NCI-H1436 (cell line): Measurements from ENCODE around the gene KCNK10.
A peak's percentile ranks its signal among the peaks of the same experiment; 100 is the strongest.
"Not testable (repeated sequence)": the region's sequence is repeated elsewhere in the genome, so short reads cannot be mapped to it uniquely, and the experiment has no call there.

Source experiments
- DNase-seq: peaks from one replicate; lab custom pipeline; 2025; lab: John Stamatoyannopoulos, UW

KCNK10 gene

GRCh38 chr14:88270776-88271175 lies 52.3 kb downstream of the KCNK10 start:
- DNase-seq = no peak

- no peak for DNase-seq
Observed at GRCh38 chr14:88269806-88270420, 53.2 kb downstream of the KCNK10 start.

- no peak for DNase-seq
Observed at GRCh38 chr14:88266474-88266873, 56.6 kb downstream of the KCNK10 start.

GRCh38 chr14:88264116-88264515 lies 59.0 kb downstream of the KCNK10 start:
- DNase-seq = no peak

- not testable (repeated sequence) for DNase-seq
Observed at GRCh38 chr14:88261302-88261701, 61.8 kb downstream of the KCNK10 start.

GRCh38 chr14:88258021-88258420 lies 65.0 kb downstream of the KCNK10 start:
- DNase-seq = no peak

- DNase-seq = no peak
Observed at GRCh38 chr14:88256997-88257950, 65.8 kb downstream of the KCNK10 start.

GRCh38 chr14:88255798-88256197 lies 67.3 kb downstream of the KCNK10 start:
- no peak for DNase-seq

GRCh38 chr14:88255196-88255595 lies 67.9 kb downstream of the KCNK10 start:
- no peak for DNase-seq

- DNase-seq = no peak
Observed at GRCh38 chr14:88252498-88252897, 70.6 kb downstream of the KCNK10 start.

GRCh38 chr14:88251650-88252049 lies 71.4 kb downstream of the KCNK10 start:
- no peak for DNase-seq

- DNase-seq = no peak
Observed at GRCh38 chr14:88249266-88249665, 73.8 kb downstream of the KCNK10 start.

GRCh38 chr14:88248606-88249005 lies 74.5 kb downstream of the KCNK10 start:
- DNase-seq = no peak

- DNase-seq = no peak
Observed at GRCh38 chr14:88247228-88247627, 75.8 kb downstream of the KCNK10 start.

- peak; percentile 64 for DNase-seq
Observed at GRCh38 chr14:88245321-88245720, 77.7 kb downstream of the KCNK10 start.

GRCh38 chr14:88243946-88244345 lies 79.1 kb downstream of the KCNK10 start:
- DNase-seq = no peak

- DNase-seq = no peak
Observed at GRCh38 chr14:88242446-88242845, 80.6 kb downstream of the KCNK10 start.

- no peak for DNase-seq
Observed at GRCh38 chr14:88241810-88242209, 81.3 kb downstream of the KCNK10 start.

- no peak for DNase-seq
Observed at GRCh38 chr14:88234442-88234841, 88.6 kb downstream of the KCNK10 start.

GRCh38 chr14:88233915-88234314 lies 89.2 kb downstream of the KCNK10 start:
- DNase-seq = no peak

GRCh38 chr14:88232771-88233170 lies 90.3 kb downstream of the KCNK10 start:
- no peak for DNase-seq

GRCh38 chr14:88231603-88232002 lies 91.5 kb downstream of the KCNK10 start:
- no peak for DNase-seq

- DNase-seq = no peak
Observed at GRCh38 chr14:88229428-88229827, 93.6 kb downstream of the KCNK10 start.
